Activated T-cell treated with anti-CD3 and anti-CD28 coated beads for 24 hours (primary cell): ENCODE data around the gene ALPK1.

Source experiments
- DNase-seq: peaks from one replicate; pipeline ENCODE4 v3.0.0-alpha.2; 2020; ENCODE audit warnings: low read depth

Gene ALPK1

GRCh38 chr4:112328734-112329130 is 31.6 kb downstream of the ALPK1 start:
- no peak for DNase-seq

GRCh38 chr4:112329672-112330375 is 32.7 kb downstream of the ALPK1 start:
- DNase-seq = no peak

- no peak for DNase-seq
Measured at GRCh38 chr4:112330921-112331320, 33.8 kb downstream of the ALPK1 start.

DNA sequence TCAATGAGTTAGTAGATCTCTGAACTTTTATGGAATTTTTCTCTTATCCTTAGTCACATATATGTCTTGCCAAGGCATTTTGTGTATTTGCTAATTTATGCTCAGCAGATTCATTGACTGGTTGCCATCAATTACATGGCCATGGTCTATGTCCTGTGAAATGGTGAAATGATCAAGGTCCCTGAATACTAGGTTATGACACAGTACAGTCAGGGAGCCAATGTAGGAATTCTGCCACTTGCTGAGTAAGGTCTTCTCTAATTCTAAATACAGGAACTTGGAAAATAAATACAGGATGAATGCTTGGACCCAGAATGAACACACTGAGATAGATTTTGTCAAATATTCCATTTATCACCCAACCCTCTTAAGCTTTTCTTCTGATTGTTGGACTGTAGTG is 35.2 kb downstream of the ALPK1 start:
- DNase-seq = no peak

GRCh38 chr4:112340023-112340422 is 42.9 kb downstream of the ALPK1 start:
- DNase-seq = no peak

- DNase-seq = no peak
Measured at GRCh38 chr4:112341033-112341432, 43.9 kb downstream of the ALPK1 start.

GRCh38 chr4:112343330-112344080 is 46.3 kb downstream of the ALPK1 start:
- DNase-seq = no peak

- DNase-seq = no peak
Measured at GRCh38 chr4:112348488-112349158, 51.5 kb downstream of the ALPK1 start.

DNA sequence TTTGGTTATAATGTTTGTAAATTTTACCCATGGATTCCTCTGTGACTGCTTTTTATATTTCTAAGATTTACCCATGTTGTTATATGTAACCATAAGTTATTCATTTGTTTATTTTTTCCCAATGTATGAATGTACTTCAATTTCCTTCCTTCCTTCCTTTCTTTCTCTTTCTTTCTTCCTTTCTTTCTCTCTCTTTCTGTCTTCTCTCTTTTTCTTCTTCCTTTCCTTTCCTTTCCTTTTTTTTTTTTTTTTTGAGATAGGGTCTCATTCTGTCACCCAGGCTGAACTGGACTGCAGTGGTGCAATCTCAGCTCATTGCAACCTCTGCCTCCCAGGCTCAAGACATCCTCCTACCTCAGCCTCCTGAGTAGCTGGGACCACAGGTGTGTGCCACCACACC is 55.6 kb downstream of the ALPK1 start:
- no peak for DNase-seq

GRCh38 chr4:112355662-112356061 is 58.5 kb downstream of the ALPK1 start:
- DNase-seq = no peak

DNA sequence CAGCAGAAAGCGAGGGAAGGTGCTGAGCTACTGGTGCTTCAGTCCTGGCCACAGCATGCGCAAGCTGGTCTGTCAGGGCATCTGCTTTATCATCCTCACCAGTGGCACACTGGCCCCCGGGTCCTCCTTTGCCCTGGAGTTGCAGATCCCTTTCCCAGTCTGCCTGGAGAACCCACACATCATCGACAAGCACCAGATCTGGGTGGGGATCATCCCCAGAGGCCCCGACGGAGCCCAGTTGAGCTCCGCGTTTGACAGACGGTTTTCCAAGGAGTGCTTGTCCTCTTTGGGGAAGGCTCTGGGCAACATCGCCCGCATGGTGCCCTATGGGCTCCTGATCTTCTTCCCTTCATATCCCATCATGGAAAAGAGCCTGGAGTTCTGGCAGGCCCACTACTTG is 60.3 kb downstream of the ALPK1 start:
- DNase-seq = no peak

- DNase-seq = no peak
Measured at GRCh38 chr4:112357897-112358296, 60.7 kb downstream of the ALPK1 start.

GRCh38 chr4:112358415-112358814 is 61.2 kb downstream of the ALPK1 start:
- DNase-seq = no peak

DNA sequence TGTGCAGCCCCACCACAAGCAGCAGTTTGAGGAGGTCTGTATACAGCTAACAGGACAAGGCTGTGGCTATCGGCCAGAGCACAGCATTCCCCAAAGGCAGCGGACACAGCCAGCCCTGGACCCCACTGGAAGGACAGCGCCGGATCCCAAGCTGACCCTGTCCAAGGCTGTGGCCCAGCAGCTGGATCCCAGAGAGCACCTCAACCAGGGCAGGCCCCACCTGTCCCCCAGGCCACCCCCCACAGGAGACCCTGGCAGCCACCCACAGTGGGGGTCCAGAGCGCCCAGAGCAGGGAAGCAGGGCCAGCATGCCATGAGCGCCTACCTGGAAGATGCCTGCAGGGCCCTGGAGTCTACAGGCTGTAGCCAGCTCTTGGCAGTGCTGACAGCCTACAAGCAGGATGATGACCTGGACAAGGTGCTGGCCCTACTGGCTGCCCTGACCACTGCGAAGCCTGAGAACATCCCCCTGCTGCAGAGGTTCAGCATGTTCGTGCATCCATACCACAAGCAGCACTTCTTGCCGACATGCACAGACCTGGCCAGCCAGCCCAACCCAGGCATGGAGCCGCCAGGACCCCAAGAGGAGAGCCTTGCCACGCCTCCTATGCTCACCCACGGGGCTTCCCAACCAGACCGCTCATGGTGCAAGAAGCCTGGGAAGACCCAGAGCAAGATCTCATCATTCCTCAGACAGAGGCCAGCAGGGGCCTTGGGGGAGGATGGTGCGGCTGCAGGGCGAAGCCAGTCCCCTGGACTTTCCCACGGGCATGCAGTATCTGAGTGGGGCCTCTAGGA is 62.0 kb downstream of the ALPK1 start:
- no peak for DNase-seq

DNA sequence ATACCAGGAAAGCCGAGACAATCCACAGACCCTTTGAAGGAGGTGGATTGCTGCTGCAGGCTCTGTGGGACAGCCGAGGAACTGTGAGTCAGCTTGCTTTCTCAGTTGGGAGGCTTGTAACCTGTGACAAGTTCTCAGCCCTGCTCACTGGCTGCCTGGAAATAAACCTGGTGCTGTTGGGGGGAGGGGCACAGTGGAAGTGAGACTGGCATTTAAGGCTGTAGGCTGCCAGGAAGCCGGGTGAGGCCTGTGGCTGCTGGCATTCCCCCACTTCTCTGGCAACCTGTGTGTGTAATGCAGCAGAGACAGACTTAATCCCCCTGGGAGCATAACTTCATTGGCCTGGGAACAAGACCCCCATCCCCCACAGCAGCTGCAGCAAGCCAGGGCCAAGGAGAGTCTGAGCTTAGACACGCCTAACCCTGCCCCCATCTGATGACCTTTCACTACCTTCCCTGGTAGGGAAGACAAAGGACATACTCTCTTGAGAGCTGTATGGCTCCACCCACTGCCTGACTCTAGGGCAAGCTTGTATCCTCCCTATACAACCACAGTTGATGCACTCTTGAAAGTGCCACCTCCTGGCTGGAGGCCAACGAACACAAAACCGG is 64.1 kb downstream of the ALPK1 start:
- no peak for DNase-seq

DNA sequence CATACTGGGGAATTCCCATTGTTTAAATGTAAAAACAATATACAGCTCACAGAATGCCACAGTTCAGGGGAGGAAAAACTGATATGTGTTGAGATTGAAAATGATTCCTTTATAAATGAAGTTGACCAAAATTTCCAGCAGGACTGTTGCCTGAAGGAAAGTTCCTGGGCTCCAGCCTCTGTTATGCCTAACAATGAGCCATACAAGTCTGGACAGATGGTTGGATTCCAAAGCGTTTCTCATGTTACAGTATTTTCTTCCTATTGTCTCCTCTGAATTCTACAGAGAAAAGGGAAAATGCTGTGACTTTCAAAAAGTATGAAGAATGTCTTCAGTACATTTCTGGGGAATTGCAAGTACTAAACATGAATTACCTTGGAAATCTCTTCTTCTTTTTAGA is 73.3 kb downstream of the ALPK1 start:
- DNase-seq = no peak

DNA sequence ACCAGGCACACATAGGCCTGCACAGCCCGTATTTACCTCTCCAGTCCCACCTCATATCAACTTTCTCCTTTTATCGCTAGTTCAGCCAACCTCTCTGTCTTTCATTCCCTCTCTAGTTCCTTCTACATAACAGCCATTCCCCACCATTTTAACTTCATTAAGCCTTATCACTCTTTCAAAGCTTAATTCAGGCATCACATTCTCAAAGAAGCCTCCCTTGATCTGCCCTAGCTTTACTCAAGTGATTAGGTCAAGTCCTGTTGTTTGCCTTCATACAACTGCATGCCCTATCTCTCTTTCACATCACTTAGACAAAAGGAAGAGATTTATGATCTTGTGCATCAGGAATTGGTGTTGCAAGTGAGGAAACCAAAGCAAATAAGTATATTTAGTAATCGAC is 74.2 kb downstream of the ALPK1 start:
- DNase-seq = no peak

GRCh38 chr4:112374850-112375249 is 77.7 kb downstream of the ALPK1 start:
- DNase-seq = no peak

DNA sequence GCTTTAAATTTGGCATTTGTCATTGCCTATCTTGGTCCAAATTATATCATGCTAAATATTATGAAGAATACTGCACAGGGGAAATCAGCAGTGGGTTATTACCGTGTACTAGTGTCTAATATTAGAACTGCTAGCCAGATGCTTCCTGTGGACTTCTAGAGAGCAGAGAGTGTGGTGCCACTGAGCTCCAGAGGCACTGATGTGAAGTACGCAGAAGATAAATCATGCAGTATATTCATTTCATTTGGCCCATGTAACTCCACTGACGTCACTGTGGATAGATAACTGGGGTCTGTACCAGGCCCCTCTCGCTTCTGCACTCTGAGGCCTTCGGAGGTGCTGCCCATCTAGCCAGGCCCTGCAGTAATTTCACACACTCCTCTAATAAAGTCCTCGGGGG is 80.0 kb downstream of the ALPK1 start:
- DNase-seq = no peak

- no peak for DNase-seq
Measured at GRCh38 chr4:112377594-112378242, 80.5 kb downstream of the ALPK1 start.

GRCh38 chr4:112378243-112378620 is 81.1 kb downstream of the ALPK1 start:
- no peak for DNase-seq
